Neuron (in vitro differentiated cells): ENCODE data around the gene ZNF232.
"Not testable (repeated sequence)": the region's sequence is repeated elsewhere in the genome, so short reads cannot be mapped to it uniquely, and the experiment has no call there.

Experiments used
- H2AFZ ChIP-seq: one replicate; pipeline ENCODE4 v1.6.1; 2013; ENCODE audit warnings: low read depth, mild to moderate bottlenecking, inconsistent platforms, low read length, moderate library complexity
- H3K27me3 ChIP-seq: one replicate; pipeline ENCODE4 v1.6.1; 2013; ENCODE audit warnings: low read length; ENCODE audit not compliant: insufficient read depth
- H3K36me3 ChIP-seq: one replicate; pipeline ENCODE4 v1.6.1; 2013; ENCODE audit warnings: low read length; ENCODE audit not compliant: insufficient read depth
- H3K4me1 ChIP-seq: one replicate; pipeline ENCODE4 v1.6.1; 2013; ENCODE audit warnings: low read length; ENCODE audit not compliant: insufficient read depth
- H3K4me3 ChIP-seq: 2 replicates; pipeline ENCODE4 v1.5.1; 2013; ENCODE audit warnings: mild to moderate bottlenecking, low read length, moderate library complexity
- H3K9me3 ChIP-seq: one replicate; pipeline ENCODE4 v1.6.1; 2013; ENCODE audit warnings: low read length

ZNF232 gene

GRCh38 chr17:5099271-5099670 is 12.4 kb downstream of the ZNF232 start:
- Histone ChIP-seq H3K36me3 (no peaks in the 10 kb centered on the region), H3K27me3 (peaks cover 12% of the 10 kb centered on the region), H3K4me1 (no peaks in the 10 kb centered on the region), H3K4me3 (no peak overlapping the region), H3K9me3 (peaks cover 21% of the 10 kb centered on the region), H2AFZ (no peak overlapping the region)

GRCh38 chr17:5097101-5097834 is 14.4 kb downstream of the ZNF232 start:
- Histone ChIP-seq H3K4me3 (peak overlapping the region; percentile 45), H3K9me3 (peaks cover 33% of the 10 kb centered on the region), H3K36me3 (no peaks in the 10 kb centered on the region), H2AFZ (peak overlapping the region; percentile 53), H3K27me3 (peaks cover 12% of the 10 kb centered on the region), H3K4me1 (no peaks in the 10 kb centered on the region)

- H3K9me3 ChIP-seq: peaks cover 35% of the 10 kb centered on the region
Measured at GRCh38 chr17:5096731-5097100, 15.0 kb downstream of the ZNF232 start.

GRCh38 chr17:5092218-5093010 is 19.3 kb downstream of the ZNF232 start:
- H3K27me3 ChIP-seq: peaks cover 10% of the 10 kb centered on the region
- no peaks in the 10 kb centered on the region for H3K4me1 ChIP-seq
- no peaks in the 10 kb centered on the region for H3K36me3 ChIP-seq
- H3K9me3 ChIP-seq: peaks cover 51% of the 10 kb centered on the region
- H2AFZ ChIP-seq: no peak overlapping the region
- H3K4me3 ChIP-seq: no peak overlapping the region

More at GRCh38 chr17:5096731-5097100, 15.0 kb downstream of the ZNF232 start:
- Histone ChIP-seq H3K4me1 (no peaks in the 10 kb centered on the region), H2AFZ (no peak overlapping the region), H3K27me3 (peaks cover 12% of the 10 kb centered on the region), H3K4me3 (peak overlapping the region; percentile 45), H3K36me3 (no peaks in the 10 kb centered on the region)

- H3K36me3 ChIP-seq: no peaks in the 10 kb centered on the region
- no peak overlapping the region for H3K4me3 ChIP-seq
- H3K27me3 ChIP-seq: no peaks in the 10 kb centered on the region
Measured at GRCh38 chr17:5080591-5080990, 31.1 kb downstream of the ZNF232 start.

GRCh38 chr17:5078106-5079028 is 33.3 kb downstream of the ZNF232 start, which contains the start of gene ZFP3:
ZFP3 (plus strand) TSS chr17:5078467; CDS start chr17:5091505, 13,038 bp downstream.
- Histone ChIP-seq H3K36me3 (no peaks in the 10 kb centered on the region), H3K9me3 (peaks cover 7% of the 10 kb centered on the region), H3K4me3 (no peak within 1 kb of the TSS)

More at GRCh38 chr17:5080591-5080990, 31.1 kb downstream of the ZNF232 start:
- H2AFZ ChIP-seq: no peak overlapping the region
- no peaks in the 10 kb centered on the region for H3K4me1 ChIP-seq
- H3K9me3 ChIP-seq: peaks cover 7% of the 10 kb centered on the region

GRCh38 chr17:5077781-5078105 is 33.9 kb downstream of the ZNF232 start:
- Histone ChIP-seq H3K36me3 (no peaks in the 10 kb centered on the region), H3K9me3 (peaks cover 7% of the 10 kb centered on the region), H3K4me1 (no peaks in the 10 kb centered on the region), H2AFZ (no peak overlapping the region), H3K4me3 (no peak overlapping the region), H3K27me3 (no peaks in the 10 kb centered on the region)

More at GRCh38 chr17:5078106-5079028, 33.3 kb downstream of the ZNF232 start, which contains the start of gene ZFP3:
- H2AFZ ChIP-seq: no peak within 1 kb of the TSS
- no peaks in the 10 kb centered on the region for H3K27me3 ChIP-seq
- H3K4me1 ChIP-seq: no peaks in the 10 kb centered on the region

- not testable (repeated sequence) for H3K36me3 ChIP-seq, H2AFZ ChIP-seq, H3K27me3 ChIP-seq, H3K4me3 ChIP-seq, H3K4me1 ChIP-seq, H3K9me3 ChIP-seq
Measured at GRCh38 chr17:5077275-5077674, 34.4 kb downstream of the ZNF232 start.

GRCh38 chr17:5075472-5075871 is 36.2 kb downstream of the ZNF232 start:
- not testable (repeated sequence) for H2AFZ ChIP-seq, H3K9me3 ChIP-seq, H3K27me3 ChIP-seq, H3K36me3 ChIP-seq, H3K4me1 ChIP-seq, H3K4me3 ChIP-seq

GRCh38 chr17:5069724-5070123 is 42.0 kb downstream of the ZNF232 start:
- no peak overlapping the region for H2AFZ ChIP-seq
- H3K4me3 ChIP-seq: no peak overlapping the region
- no peaks in the 10 kb centered on the region for H3K9me3 ChIP-seq
- H3K27me3 ChIP-seq: no peaks in the 10 kb centered on the region
- no peaks in the 10 kb centered on the region for H3K4me1 ChIP-seq
- H3K36me3 ChIP-seq: no peaks in the 10 kb centered on the region

- Histone ChIP-seq H3K4me3 (no peak overlapping the region), H3K4me1 (no peaks in the 10 kb centered on the region), H2AFZ (no peak overlapping the region), H3K27me3 (no peaks in the 10 kb centered on the region), H3K9me3 (no peaks in the 10 kb centered on the region), H3K36me3 (no peaks in the 10 kb centered on the region)
Measured at GRCh38 chr17:5068236-5068635, 43.4 kb downstream of the ZNF232 start.

- H3K36me3 ChIP-seq: no peaks in the 10 kb centered on the region
- H3K27me3 ChIP-seq: no peaks in the 10 kb centered on the region
- H3K4me1 ChIP-seq: no peaks in the 10 kb centered on the region
- H3K4me3 ChIP-seq: no peak overlapping the region
- H3K9me3 ChIP-seq: no peaks in the 10 kb centered on the region
- H2AFZ ChIP-seq: no peak overlapping the region
Measured at GRCh38 chr17:5065227-5065744, 46.4 kb downstream of the ZNF232 start.
